Esophagus (tissue), 2 donors: ENCODE results near the gene NHLH1. TPM values are rescaled to one million over a fixed set of nuclear protein-coding genes. Genes with fewer than 3 reads are reported as not detected.

Experiments used
- H3K27ac ChIP-seq, 2 donors: one replicate each; pipeline ENCODE4 v1.5.1; 2013; ENCODE audit warnings: low read depth in 2 of 2, mild to moderate bottlenecking in 2 of 2, inconsistent platforms in 1 of 2, low read length in 1 of 2, moderate library complexity in 1 of 2
- H3K27me3 ChIP-seq, 2 donors: one replicate each; pipeline ENCODE4 v1.6.1; 2013; ENCODE audit warnings: low read length in 2 of 2, control low read depth in 1 of 2, mild to moderate bottlenecking in 1 of 2; ENCODE audit not compliant: insufficient read depth in 2 of 2, control insufficient read depth in 1 of 2
- H3K36me3 ChIP-seq, 2 donors: one replicate each; pipeline ENCODE4 v1.6.1; 2013; ENCODE audit warnings: low read length in 1 of 2; ENCODE audit not compliant: control insufficient read depth in 2 of 2, insufficient read depth in 2 of 2
- H3K4me1 ChIP-seq, 2 donors: one replicate each; pipeline ENCODE4 v1.6.1; 2013; ENCODE audit warnings: low read length in 1 of 2; ENCODE audit not compliant: control insufficient read depth in 2 of 2, insufficient read depth in 2 of 2
- H3K4me3 ChIP-seq, 2 donors: one replicate each; pipeline ENCODE4 v1.5.1; 2013; ENCODE audit warnings: low read length in 2 of 2, mild to moderate bottlenecking in 2 of 2, low read depth in 1 of 2, moderate library complexity in 1 of 2
- H3K9me3 ChIP-seq, 2 donors: one replicate each; pipeline ENCODE4 v1.6.1; 2013; ENCODE audit warnings: mild to moderate bottlenecking in 2 of 2, low read depth in 1 of 2, low read length in 1 of 2, moderate library complexity in 1 of 2; ENCODE audit not compliant: control insufficient read depth in 2 of 2, insufficient read depth in 1 of 2
- WGBS, 2 donors: extraction: QIAGEN DNeasy Blood & Tissue Kit; methylation state at CpG; one replicate each; pipeline ENCODE4 v1.1.7; 2013; 5-methylcytosine and 5-hydroxymethylcytosine counted together
- polyA plus RNA-seq, 2 donors: library from polyadenylated mRNA; stranded (reverse); fragments of 200-250 nt; gene quantifications; one replicate each; pipeline ENCODE4 v1.2.3, GENCODE V29; 2013
- donor health status: healthy with polysubstance abuse.
- donor health status: Bipolar disorder and iron deficiency.

NHLH1 gene
- polyA plus RNA-seq, 2 donors = 0.08 to 0.09 TPM

DNA sequence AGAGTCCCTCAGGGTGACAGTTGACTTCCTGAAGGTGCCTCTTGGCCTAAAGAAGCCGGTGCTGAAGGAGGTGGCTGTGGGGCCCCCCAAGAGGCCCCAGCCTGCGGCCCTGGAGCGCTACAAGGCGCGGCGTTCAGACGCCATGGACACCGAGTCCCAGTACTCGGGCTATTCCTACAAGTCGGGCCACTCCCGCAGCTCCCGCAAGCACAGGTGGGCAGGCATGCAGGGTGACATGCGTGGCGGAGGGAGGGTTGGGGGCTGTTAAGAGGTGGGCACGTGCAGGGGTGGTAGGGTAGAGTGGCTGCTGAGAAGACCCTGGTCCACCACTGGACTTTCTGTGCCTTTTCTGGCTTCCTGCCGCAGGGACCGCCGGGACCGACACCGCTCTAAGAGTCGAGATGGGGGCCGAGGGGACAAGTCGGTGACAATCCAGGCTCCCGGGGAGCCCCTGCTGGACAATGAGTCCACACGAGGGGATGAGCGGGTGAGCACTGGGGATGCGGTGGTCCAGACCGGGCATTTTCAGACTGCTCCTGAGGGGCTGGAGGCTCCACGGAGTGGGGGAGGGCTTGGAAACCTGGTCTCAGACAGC is 48.9 kb downstream of the NHLH1 start:
- Histone ChIP-seq H3K9me3 (no peaks in the 10 kb centered on the region), H3K4me1 (peaks cover 3 to 8% of the 10 kb centered on the region in 2 donors), H3K4me3 (no peak overlapping the region), H3K27ac (no peak overlapping the region), H3K27me3 (no peaks in the 10 kb centered on the region), H3K36me3 (peaks cover 0 to 23% of the 10 kb centered on the region in 2 donors)
- 94% methylated on average over 29 of the region's 29 CpGs for WGBS, 2 donors

DNA sequence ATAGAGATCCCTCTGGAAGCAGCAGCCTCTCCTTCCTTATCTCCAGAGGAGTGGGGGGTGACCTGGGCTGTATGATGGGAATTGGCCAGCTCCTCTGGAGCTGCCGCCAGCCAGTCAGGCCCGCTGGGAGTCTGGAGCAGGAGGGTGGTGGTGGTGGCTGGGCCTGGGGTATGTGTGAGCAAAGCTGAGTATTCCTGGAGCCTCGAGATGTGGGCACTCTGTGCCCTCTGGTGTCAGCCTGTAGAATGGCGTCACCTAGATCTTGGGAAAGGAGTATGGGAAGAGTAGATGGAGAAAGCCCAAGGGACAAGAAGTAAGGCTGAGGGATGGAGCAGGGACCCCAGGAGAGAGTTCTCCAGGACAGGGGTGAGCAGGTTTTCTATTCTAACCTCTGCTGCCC is 49.5 kb downstream of the NHLH1 start:
- 46 to 54% methylated on average over 4 of the region's 4 CpGs for WGBS, 2 donors
- H3K27me3 ChIP-seq = no peaks in the 10 kb centered on the region
- H3K9me3 ChIP-seq = no peaks in the 10 kb centered on the region
- H3K4me1 ChIP-seq = peaks cover 3 to 8% of the 10 kb centered on the region in 2 donors
- peaks cover 0 to 27% of the 10 kb centered on the region in 2 donors for H3K36me3 ChIP-seq
- H3K4me3 ChIP-seq = no peak overlapping the region
- H3K27ac ChIP-seq = no peak overlapping the region

DNA sequence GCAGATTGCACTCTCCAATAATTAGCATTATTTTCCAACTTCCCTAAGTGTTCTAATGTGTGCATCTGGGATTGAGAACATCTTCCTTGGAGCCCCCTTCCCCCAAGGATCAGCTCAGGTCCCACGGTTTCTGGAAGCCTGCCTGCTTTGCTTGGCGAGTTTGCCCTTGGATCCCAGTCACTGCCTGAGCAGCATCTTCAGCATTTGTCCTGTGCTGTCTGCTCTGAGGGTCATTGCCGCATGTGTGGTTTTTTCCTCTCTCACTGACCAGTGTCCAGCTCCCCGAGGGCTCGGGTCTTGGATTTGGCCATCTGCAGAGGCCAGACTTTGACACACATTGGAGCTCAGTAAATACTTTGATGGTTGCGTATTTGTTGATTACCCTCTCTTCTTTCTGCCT is 51.6 kb downstream of the NHLH1 start:
- no peaks in the 10 kb centered on the region for H3K9me3 ChIP-seq
- H3K4me1 ChIP-seq = peaks cover 3 to 8% of the 10 kb centered on the region in 2 donors
- 80 to 87% methylated on average over 6 of the region's 6 CpGs for WGBS, 2 donors
- no peaks in the 10 kb centered on the region for H3K27me3 ChIP-seq
- H3K4me3 ChIP-seq = no peak overlapping the region
- H3K27ac ChIP-seq = no peak overlapping the region
- H3K36me3 ChIP-seq = peaks cover 0 to 29% of the 10 kb centered on the region in 2 donors

DNA sequence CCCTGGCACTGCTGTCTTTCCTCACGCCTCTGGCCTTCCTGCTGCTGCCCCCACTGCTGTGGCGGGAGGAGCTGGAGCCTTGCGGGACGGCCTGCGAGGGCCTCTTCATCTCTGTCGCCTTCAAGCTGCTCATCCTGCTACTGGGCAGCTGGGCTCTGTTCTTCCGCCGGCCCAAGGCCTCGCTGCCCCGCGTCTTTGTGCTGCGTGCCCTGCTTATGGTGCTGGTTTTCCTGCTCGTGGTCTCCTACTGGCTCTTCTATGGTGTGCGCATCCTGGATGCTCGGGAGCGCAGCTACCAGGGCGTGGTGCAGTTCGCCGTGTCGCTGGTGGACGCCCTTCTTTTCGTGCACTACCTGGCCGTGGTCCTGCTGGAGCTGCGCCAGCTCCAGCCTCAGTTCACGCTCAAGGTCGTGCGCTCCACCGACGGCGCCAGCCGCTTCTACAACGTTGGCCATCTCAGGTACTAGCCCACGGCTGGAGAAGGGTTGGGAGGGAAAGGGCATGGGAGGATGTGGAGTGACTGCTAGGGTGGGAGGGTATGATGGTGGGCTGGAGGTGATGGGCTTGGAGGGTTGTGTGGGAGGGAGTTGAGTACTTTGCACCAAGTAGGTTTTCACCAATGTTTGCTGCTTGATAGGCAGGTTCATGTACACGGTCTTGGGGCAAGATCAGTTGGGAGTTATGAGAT is 52.4 kb downstream of the NHLH1 start:
- Histone ChIP-seq H3K4me3 (no peak overlapping the region), H3K9me3 (no peaks in the 10 kb centered on the region), H3K27ac (no peak overlapping the region), H3K4me1 (peaks cover 3 to 5% of the 10 kb centered on the region in 2 donors), H3K27me3 (no peaks in the 10 kb centered on the region), H3K36me3 (peaks cover 0 to 33% of the 10 kb centered on the region in 2 donors)
- WGBS, 2 donors = 92% methylated on average over 34 of the region's 34 CpGs

DNA sequence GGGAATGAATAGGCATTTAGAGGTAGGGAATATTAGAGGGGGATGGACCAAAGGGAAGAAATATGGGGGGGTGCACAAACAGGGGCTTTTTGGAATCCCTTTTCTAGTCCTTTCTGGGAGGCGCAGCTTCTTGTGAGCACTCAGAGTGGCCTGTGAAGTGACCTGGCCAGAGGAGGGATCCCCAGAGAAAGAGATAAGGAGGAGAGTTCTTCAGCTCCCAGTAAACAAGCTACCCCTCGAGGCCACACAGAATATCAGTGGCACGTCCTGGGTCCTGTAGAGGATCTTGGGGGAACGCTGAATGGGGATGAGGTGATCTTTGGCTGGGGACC is 52.9 kb downstream of the NHLH1 start:
- Histone ChIP-seq H3K4me1 (peaks cover 3 to 5% of the 10 kb centered on the region in 2 donors), H3K9me3 (no peaks in the 10 kb centered on the region), H3K27ac (no peak overlapping the region), H3K27me3 (no peaks in the 10 kb centered on the region), H3K36me3 (peaks cover 0 to 37% of the 10 kb centered on the region in 2 donors), H3K4me3 (no peak overlapping the region)
- WGBS, 2 donors = 88 to 93% methylated on average over 4 of the region's 4 CpGs

DNA sequence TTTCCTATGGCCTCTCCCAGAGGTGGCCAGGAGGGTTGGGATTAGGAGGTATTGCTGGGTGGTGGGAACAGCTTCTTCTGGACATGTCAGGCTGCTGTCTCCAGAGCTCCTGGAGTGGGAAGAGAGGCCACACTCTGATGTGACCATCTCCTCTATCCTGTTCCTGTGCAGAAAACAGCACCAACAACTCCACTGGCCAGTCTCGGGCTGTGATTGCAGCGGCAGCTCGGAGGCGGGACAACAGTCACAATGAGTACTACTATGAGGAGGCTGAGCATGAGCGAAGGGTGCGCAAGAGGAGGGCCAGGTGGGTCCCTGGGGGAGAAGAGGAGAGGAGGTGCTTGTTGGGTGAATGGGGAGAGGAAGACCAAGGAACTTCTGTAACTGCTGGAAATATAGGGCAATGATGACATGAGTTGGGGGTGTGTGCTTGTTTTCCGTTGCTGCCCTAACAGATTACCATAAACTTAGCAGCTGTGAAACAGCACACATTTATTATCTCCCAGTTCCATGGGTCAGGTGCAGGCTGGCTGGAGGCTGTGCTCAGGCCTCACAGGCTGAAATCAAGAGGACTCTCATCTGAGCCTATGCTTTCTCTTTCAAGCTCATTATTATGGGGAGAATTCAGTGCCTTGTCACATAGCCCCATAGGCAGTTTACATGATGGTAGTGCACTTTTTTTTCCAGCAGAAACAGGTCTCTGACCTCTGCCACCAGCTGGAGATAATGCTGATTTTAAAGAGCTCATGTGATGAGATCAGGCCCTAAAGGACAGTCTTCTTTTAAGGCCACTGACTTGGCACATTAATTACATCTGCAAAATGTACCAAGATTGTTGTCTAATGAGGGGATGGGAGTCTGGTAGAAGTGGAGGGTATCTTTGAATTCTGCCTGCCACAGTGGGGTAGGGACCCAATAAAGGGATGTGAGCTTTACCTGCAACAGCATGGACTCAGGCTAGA is 54.3 kb downstream of the NHLH1 start:
- H3K27ac ChIP-seq = no peak overlapping the region
- WGBS, 2 donors = 95% methylated on average over 7 of the region's 7 CpGs
- peaks cover 0 to 43% of the 10 kb centered on the region in 2 donors for H3K36me3 ChIP-seq
- H3K9me3 ChIP-seq = no peaks in the 10 kb centered on the region
- H3K4me3 ChIP-seq = no peak overlapping the region
- no peaks in the 10 kb centered on the region for H3K27me3 ChIP-seq
- H3K4me1 ChIP-seq = no peaks in the 10 kb centered on the region

DNA sequence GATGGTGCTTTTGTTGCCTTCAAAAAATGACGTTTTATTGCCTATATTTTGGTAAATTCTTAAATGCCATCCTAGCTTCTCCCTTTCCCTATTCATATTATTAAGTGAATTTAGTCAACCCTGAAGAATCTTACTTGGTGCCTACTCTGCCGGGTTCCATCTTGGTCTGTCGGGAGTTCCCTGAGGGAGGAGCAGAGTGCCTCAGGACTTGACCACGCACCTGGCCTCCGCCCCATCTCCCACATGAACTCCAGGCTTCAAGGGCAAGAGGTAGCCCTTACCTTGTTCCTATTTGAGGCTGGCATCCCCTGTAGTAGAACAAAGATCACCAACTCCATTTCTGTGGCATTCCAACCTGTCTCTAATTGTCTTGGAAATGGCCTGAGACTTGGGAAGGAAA is 55.0 kb downstream of the NHLH1 start:
- no peak overlapping the region for H3K4me3 ChIP-seq
- 93 to 97% methylated on average over 5 of the region's 5 CpGs for WGBS, 2 donors
- H3K9me3 ChIP-seq = no peaks in the 10 kb centered on the region
- no peaks in the 10 kb centered on the region for H3K27me3 ChIP-seq
- H3K27ac ChIP-seq = no peak overlapping the region
- no peaks in the 10 kb centered on the region for H3K4me1 ChIP-seq
- peaks cover 0 to 43% of the 10 kb centered on the region in 2 donors for H3K36me3 ChIP-seq

Other genes starting within 250 kb of the NHLH1 start
- gene ATP1A4, start 215.5 kb upstream of the NHLH1 start, polyA plus RNA-seq = under 1 TPM in 1 of 2 donors, not detected in 1; 0.06 TPM
- under 1 TPM; 0.14 to 0.35 TPM for gene CASQ1, start 176.5 kb upstream of the NHLH1 start, polyA plus RNA-seq
- gene PEA15, start 161.7 kb upstream of the NHLH1 start, polyA plus RNA-seq = 100 to 1,000 TPM; 152 to 159 TPM
- gene DCAF8, start 104.5 kb upstream of the NHLH1 start, polyA plus RNA-seq = 10 to 100 TPM; 47.8 to 55.0 TPM
- 10 to 100 TPM in 1 of 2 donors, 1 to 10 TPM in 1; 8.1 to 20.1 TPM for gene PEX19, start 81.9 kb upstream of the NHLH1 start, polyA plus RNA-seq
- gene COPA, start 23.8 kb upstream of the NHLH1 start, polyA plus RNA-seq = 10 to 100 TPM; 45.1 to 51.1 TPM
- gene NCSTN, start 23.7 kb upstream of the NHLH1 start, polyA plus RNA-seq = 10 to 100 TPM; 34.2 to 34.9 TPM
- gene VANGL2, start 33.5 kb downstream of the NHLH1 start, polyA plus RNA-seq = 1 to 10 TPM; 4.5 to 6.8 TPM
- 1 to 10 TPM in 1 of 2 donors, under 1 TPM in 1; 0.55 to 1.4 TPM for gene SLAMF6, start 156.2 kb downstream of the NHLH1 start, polyA plus RNA-seq
- gene CD84, start 212.4 kb downstream of the NHLH1 start, polyA plus RNA-seq = under 1 TPM; 0.26 to 0.29 TPM